Fibroblast of the aortic adventitia (primary cell): ENCODE measurements around the gene CCDC97. TPM values are rescaled to one million over a fixed set of nuclear protein-coding genes. Genes with fewer than 3 reads are reported as not detected.
A peak's percentile ranks its signal among the peaks of the same experiment; 100 is the strongest.

Source experiments
- DNase-seq: peaks from one replicate; pipeline ENCODE4 v3.0.0-alpha.2; 2010; ENCODE audit warnings: low read depth
- H3K4me3 ChIP-seq: 2 replicates; pipeline ENCODE4 v1.5.1; 2011; ENCODE audit warnings: low read depth, mild to moderate bottlenecking, control low read depth, low read length, moderate library complexity
- total RNA-seq: library from RNA; depleted of rRNA; stranded (reverse); fragments of >200 nt; gene quantifications from 2 replicates; pipeline ENCODE4 v1.2.3, GENCODE V29; 2012; ENCODE audit warnings: low replicate concordance
- TF ChIP-seq, protein P1 (sequence below): IDR thresholded peaks from 2 replicates; pipeline ENCODE4 v1.5.1; 2011; ENCODE audit warnings: mild to moderate bottlenecking, low read length, control low read depth, inconsistent platforms; ENCODE audit not compliant: insufficient read depth

Gene CCDC97
- total RNA-seq, 1 donor, result 11.4 TPM

- H3K4me3 ChIP-seq, result no peak overlapping the region
- DNase-seq, result no peak
- TF ChIP-seq, protein P1, sequence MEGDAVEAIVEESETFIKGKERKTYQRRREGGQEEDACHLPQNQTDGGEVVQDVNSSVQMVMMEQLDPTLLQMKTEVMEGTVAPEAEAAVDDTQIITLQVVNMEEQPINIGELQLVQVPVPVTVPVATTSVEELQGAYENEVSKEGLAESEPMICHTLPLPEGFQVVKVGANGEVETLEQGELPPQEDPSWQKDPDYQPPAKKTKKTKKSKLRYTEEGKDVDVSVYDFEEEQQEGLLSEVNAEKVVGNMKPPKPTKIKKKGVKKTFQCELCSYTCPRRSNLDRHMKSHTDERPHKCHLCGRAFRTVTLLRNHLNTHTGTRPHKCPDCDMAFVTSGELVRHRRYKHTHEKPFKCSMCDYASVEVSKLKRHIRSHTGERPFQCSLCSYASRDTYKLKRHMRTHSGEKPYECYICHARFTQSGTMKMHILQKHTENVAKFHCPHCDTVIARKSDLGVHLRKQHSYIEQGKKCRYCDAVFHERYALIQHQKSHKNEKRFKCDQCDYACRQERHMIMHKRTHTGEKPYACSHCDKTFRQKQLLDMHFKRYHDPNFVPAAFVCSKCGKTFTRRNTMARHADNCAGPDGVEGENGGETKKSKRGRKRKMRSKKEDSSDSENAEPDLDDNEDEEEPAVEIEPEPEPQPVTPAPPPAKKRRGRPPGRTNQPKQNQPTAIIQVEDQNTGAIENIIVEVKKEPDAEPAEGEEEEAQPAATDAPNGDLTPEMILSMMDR, result no peak
Observed at GRCh38 chr19:41320568-41320967, 10.6 kb downstream of the CCDC97 start.

DNA sequence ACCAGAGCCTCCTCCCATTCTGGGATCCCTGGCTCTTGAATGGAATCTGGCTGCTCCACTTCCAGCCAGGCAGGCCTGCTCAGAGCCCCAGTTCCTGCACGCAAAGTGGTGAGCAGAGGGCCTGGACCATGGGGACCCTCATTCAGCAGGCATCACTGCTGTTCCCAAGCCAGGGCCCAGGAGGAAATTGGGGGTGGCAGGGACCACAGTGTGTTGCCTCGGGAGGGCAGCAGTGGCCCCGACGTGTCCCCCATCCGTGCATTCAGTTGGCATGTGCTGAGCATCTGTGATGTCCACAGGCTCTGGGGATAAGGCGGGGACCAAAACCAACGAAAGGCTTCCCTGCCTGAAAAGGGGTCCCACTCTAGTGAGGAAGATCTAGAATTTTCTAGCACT, 11.2 kb downstream of the CCDC97 start:
- DNase-seq, result no peak
- TF ChIP-seq, protein P1, result no peak
- H3K4me3 ChIP-seq, result no peak overlapping the region

DNA sequence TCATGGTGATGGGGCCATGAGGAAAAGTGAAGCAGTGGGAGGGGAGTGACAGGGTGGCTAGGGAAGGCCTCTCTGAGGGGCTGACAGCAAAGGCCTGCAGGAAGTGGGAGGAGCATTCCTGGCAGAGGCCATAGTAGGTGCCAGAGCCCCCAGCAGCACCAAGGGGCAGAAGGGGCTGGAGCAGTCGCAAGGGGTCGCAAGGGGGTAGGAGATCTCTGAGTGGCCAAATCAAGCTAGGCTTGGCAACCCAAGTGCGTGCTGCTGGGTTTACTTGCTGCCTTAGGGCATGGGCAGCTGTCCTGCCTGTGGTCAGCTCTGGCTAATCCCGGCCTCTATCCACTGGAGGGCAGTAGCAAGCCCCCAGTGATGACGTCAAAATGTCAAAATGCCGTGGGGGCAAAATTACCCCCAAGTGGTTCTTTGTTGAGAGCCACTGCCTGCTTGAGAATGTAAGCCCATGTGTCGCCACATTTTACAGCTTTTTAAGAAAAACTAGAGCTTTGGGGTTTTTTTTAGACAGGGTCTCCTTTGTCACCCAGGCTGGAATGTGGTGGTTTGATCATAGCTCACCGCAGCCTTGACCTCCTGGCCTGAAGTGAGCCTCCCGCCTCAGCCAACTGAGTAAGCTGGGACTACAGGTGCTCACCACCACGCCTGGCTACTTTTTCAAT, 11.8 kb downstream of the CCDC97 start:
- H3K4me3 ChIP-seq, result no peak overlapping the region
- TF ChIP-seq, protein P1, result peak; percentile 84
- DNase-seq, result peak; percentile 75

DNA sequence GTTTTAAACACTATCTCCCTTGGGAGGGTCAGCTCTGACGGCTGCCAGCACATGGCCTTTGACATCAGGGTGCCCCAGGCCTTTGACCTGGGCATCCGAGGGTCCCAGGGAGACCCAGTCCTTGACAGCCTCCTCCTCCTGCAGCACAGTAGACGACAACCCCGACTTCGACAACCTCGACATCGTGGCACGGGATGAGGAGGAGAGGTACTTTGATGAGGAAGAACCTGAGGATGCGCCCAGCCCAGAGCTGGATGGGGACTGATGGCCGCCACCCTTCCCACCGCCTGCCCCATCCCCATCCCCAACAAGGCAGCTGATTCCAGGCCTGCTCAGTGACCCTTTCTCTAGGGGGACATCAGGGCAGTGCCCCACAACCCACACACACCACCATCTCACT, 12.5 kb downstream of the CCDC97 start:
- no peak overlapping the region for H3K4me3 ChIP-seq
- TF ChIP-seq, protein P1, result no peak
- DNase-seq, result no peak

DNA sequence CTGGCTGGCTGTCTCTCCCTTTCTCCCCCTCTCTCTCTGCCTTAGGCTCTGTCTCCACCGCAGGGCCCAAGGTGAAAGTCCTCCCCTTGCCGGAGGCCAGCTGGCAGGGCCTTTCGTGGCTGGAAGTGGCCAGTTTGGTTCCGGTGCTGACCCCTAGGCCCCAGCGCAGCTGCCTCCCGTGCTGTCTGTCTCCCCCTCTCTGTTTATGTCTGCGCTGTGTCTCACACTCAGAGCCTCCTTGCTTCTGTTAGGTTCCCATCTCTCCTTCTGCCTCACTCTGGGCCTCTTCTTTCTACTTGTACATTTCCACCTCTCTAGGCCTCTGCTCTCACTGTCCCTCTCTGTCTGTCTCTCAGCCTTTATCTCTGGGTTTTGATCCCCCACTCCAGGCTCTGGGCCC, 13.1 kb downstream of the CCDC97 start:
- peak; percentile 75 for DNase-seq
- peak overlapping the region; percentile 22 for H3K4me3 ChIP-seq
- TF ChIP-seq, protein P1, result no peak

DNA sequence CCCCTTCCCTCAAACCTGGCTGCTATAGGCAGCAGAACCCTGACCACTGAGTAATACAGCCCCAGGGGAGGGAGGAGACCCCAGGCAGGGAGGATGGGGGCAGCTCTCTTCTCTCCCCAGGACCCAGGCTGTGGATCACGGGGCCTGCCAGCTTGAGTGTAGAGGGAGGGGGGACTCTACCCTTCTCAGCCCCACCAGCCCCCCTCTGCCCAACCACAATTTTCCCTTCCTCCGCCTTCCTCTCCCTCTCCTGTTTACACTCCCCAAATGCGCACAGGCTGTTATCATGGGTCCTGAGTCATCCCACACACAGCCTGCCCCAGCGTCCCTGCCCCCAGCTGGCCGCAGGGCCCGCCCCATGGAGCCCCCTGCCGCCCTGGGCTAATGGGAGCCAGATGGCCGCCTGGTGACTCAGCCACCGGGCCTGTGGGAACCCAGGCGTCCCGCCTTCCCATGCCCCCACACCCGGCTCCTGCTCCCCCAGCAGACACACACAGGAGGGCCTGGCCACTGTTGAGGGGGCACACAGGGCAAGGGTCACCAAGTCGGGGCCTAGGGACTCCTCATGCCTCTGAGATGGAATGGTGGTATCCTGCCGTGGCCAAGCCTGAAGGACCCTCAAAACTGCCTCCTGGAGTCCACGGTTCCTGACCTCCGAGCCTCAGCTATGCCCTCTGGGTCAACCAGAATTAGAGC, 13.6 kb downstream of the CCDC97 start:
- TF ChIP-seq, protein P1, result no peak
- peak overlapping the region; percentile 9 for H3K4me3 ChIP-seq
- peak; percentile 96 for DNase-seq
